ENCODE data around the gene POFUT2.

The POFUT2 gene

DNA sequence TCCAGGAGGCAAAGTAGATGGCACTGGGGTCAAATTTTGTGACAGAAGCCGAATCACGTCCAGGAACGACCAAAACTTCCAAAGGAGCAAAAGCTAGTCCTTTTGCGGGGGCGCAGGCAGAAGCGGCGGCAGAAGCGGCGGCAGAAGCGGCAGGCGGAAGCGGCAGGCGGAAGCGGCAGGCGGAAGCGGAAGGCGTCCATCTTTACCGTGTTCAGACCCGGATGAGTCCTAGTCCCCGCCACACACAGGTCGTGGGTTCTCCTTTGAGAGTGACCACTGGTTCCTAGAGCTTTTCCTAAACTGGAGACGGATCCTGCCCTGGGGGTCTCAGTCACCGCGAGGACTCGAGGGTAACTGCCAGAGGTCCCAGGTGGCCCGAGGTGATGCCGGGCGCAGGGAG, 53.6 kb downstream of the POFUT2 start:
- H3K4me3 ChIP-seq (ENCODE audit: low read depth, low read length), result no peak overlapping the region
- TF ChIP-seq, protein P1, sequence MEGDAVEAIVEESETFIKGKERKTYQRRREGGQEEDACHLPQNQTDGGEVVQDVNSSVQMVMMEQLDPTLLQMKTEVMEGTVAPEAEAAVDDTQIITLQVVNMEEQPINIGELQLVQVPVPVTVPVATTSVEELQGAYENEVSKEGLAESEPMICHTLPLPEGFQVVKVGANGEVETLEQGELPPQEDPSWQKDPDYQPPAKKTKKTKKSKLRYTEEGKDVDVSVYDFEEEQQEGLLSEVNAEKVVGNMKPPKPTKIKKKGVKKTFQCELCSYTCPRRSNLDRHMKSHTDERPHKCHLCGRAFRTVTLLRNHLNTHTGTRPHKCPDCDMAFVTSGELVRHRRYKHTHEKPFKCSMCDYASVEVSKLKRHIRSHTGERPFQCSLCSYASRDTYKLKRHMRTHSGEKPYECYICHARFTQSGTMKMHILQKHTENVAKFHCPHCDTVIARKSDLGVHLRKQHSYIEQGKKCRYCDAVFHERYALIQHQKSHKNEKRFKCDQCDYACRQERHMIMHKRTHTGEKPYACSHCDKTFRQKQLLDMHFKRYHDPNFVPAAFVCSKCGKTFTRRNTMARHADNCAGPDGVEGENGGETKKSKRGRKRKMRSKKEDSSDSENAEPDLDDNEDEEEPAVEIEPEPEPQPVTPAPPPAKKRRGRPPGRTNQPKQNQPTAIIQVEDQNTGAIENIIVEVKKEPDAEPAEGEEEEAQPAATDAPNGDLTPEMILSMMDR (IDR thresholded peaks at IDR 0.05; ENCODE audit: low read depth, low read length), result no peak

DNA sequence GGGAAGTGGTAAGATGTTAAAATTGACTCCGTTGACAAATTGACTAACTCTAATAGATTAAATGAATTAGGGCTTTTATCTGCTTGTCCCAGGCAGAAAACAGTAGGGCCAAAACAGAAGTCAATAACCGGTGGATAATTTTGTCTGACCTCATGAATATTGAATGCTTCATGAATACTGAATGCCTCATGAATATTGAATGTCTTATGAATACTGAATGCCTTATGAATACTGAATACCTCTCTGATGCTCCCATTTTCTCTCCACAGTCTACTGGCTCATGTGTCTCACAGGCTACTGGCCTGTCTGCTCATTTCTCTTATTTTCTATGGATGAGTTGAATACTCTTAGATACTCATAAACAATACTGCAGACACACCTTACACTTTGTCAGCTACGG, 56.0 kb downstream of the POFUT2 start:
- H3K4me3 ChIP-seq (ENCODE audit: low read depth, low read length), result no peak overlapping the region
- TF ChIP-seq, protein P1 (IDR thresholded peaks at IDR 0.05; ENCODE audit: low read depth, low read length), result no peak

DNA sequence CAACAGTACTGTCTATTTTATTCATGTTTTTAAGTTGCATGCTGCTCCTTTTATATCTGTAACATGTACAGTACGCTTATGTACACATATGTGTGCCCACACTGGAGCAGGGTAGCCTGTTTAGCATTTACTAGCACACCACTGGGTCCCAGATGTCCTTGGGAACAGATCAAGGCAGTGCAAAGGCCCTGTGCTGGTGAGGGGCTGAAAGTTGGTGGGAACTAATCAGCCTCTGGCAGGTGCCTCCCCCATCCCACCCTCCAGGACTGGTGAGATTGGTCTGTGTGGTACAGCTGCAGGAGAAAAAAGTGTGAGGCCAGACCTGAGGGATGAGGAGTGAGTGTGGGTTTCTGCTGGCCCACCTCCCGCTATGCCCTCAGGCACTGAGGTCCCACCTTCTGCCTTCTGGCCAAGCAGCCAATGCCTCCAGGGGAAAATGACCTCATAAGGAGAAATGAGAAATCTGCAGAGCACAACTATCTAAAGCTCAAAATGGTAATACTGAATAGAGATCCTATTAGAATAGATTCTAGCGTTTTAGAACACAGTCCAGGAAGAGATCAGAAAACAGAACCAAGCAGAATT, 58.9 kb downstream of the POFUT2 start:
- TF ChIP-seq, protein P1 (IDR thresholded peaks at IDR 0.05; ENCODE audit: low read depth, low read length), result no peak
- no peak overlapping the region for H3K4me3 ChIP-seq (ENCODE audit: low read depth, low read length)

DNA sequence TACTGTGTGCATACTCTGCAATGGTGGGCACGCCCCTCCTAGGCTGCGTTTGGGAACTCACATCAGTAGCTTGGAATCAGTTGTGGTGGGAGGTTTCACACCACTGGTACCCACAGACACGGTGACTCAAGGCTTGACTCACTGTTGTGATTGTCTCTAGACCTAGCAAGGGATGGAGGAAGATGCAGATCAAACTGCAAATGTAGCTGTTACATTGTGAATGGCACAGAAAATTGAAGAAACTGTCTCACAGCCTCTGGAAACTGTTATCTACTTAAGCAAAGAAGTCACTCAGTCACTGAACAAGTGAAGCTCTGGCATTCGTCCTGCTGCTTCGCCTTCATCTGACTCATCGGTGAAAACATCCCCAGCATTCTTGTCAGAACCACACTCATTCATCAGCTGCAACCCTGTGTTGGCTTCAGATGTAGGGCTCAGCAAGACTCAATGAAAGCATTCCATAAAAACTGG, 59.5 kb downstream of the POFUT2 start:
- H3K4me3 ChIP-seq (ENCODE audit: low read depth, low read length), result no peak overlapping the region

DNA sequence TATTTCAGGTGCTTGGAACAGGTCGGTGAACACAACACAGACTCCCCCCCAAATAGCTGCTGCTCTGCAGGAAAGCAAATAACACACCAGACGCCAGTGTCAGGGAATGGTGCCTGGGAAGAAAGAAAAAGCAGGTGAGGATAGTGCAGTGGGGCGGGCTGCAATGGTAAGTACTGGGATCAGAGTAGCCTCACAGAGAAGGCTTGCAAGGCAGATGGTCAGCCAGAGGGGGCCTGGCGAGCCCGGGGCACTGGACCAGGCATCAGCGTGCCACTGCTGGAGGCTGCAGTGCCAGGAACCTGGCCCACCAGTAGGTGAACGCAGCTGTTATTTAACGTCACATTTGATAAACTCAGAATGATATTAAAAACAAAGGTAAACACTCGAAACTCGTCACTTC, 60.0 kb downstream of the POFUT2 start:
- TF ChIP-seq, protein P1 (IDR thresholded peaks at IDR 0.05; ENCODE audit: low read depth, low read length), result 0 out of 2 replicates have a peak, but pooled peaks have one; percentile 11
- H3K4me3 ChIP-seq (ENCODE audit: low read depth, low read length), result no peak overlapping the region

More for the DNA sequence above, 59.5 kb downstream of the POFUT2 start:
- TF ChIP-seq, protein P1 (IDR thresholded peaks at IDR 0.05; ENCODE audit: low read depth, low read length), result no peak

DNA sequence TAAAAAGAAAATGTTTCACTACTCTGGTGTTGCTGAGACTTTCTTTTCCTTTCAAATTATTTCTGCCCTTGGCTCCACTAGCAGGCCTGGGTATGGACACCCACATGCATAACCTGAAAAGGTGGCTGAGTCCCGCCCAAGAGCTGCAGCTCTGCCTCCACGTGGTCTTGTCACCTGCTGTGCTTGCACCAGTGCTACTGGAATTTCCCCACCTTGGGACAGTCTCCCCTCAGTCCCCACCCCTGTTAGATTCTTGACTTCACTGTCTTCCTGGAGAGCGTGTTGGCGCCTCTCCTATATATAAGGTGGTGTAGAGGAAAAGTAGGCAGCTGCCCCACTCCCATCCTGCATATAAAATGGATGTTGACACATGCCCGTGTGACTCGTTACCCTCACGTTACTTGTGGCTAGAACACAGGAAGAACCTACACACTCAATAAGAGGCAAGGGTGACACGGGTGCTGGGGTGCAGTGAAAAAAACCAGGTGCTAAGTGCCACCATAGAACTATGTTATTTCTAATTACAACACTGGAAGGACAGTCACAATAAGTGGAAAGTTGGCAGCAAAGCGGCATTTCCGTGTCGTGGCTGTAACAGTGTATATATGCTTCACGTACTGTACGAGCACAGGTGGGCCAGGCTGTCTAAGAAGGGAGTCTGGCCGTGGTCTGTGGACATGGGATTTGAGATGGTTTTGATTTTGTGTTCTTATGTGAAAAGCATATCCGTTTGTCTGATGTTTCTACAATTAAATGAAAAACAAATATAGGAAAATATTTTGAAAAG, 61.0 kb downstream of the POFUT2 start:
- TF ChIP-seq, protein P1 (IDR thresholded peaks at IDR 0.05; ENCODE audit: low read depth, low read length), result no peak

DNA sequence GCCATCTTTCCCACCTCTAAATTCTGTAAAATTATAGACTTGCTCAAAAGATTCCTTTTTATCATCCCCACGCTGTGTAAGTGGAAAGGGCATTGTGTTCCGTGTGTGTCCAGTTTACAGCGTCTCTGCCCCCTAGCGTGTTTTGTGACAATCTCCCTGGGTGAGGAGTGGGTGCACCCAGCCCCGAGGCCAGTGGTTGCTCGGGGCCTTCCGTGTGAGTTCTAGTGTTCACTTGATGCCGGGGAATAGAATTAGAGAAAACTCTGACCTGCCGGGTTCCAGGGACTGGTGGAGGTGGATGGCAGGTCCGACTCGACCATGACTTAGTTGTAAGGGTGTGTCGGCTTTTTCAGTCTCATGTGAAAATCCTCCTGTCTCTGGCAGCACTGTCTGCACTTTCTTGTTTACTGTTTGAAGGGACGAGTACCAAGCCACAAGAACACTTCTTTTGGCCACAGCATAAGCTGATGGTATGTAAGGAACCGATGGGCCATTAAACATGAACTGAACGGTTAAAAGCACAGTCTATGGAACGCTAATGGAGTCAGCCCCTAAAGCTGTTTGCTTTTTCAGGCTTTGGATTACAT, 61.9 kb downstream of the POFUT2 start:
- TF ChIP-seq, protein P1 (IDR thresholded peaks at IDR 0.05; ENCODE audit: low read depth, low read length), result no peak
- no peak overlapping the region for H3K4me3 ChIP-seq (ENCODE audit: low read depth, low read length)

More for the DNA sequence above, 61.0 kb downstream of the POFUT2 start:
- no peak overlapping the region for H3K4me3 ChIP-seq (ENCODE audit: low read depth, low read length)
